HL-60 (cell line): ENCODE measurements around the gene MYO5B.

Experiments used
- DNase-seq, 2 experiments: peaks; one replicate each; pipeline ENCODE4 v3.0.0-alpha.2; 2010 to 2020; ENCODE audit warnings: low read depth in 1 of 2, low spot score in 1 of 2
- H3K27ac ChIP-seq: fragments of 250-450 bp; sonication (Bioruptor Pico); replicated peaks from 2 replicates; pipeline ENCODE4 v1.5.1; 2020; ENCODE audit warnings: mild to moderate bottlenecking, moderate library complexity
- H3K27me3 ChIP-seq: fragments of 250-450 bp; sonication (Bioruptor Pico); 2 replicates; pipeline ENCODE4 v1.5.1; 2021; ENCODE audit warnings: mild to moderate bottlenecking, moderate library complexity; ENCODE audit not compliant: insufficient read depth, poor library complexity, severe bottlenecking
- H3K4me3 ChIP-seq: replicated peaks from 2 replicates; pipeline ENCODE4 v1.5.1; 2011; ENCODE audit warnings: mild to moderate bottlenecking, control low read depth, low read length; ENCODE audit not compliant: insufficient read depth
- GABPA ChIP-seq: IDR thresholded peaks from 2 replicates; pipeline ENCODE4 v1.6.1; 2012; ENCODE audit warnings: low read depth
- POLR2AphosphoS5 ChIP-seq: IDR thresholded peaks from 2 replicates; pipeline ENCODE4 v1.6.1; 2012; ENCODE audit warnings: low read depth
- REST ChIP-seq: IDR thresholded peaks from 2 replicates; pipeline ENCODE4 v1.6.1; 2012; ENCODE audit warnings: low read depth; ENCODE audit not compliant: insufficient replicate concordance
- SPI1 ChIP-seq: IDR thresholded peaks from 2 replicates; pipeline ENCODE4 v1.6.1; 2012; ENCODE audit warnings: low read depth, mild to moderate bottlenecking, borderline replicate concordance
- TF ChIP-seq, protein P1 (sequence below): IDR thresholded peaks from one replicate; pipeline ENCODE4 v1.5.1; 2011; ENCODE audit warnings: low read length, control low read depth, inconsistent platforms; ENCODE audit not compliant: insufficient read depth

Gene MYO5B

GRCh38 chr18:49844903-49845302 lies 350.0 kb downstream of the MYO5B start:
- TF ChIP-seq SPI1: no peak
- TF ChIP-seq, protein P1, sequence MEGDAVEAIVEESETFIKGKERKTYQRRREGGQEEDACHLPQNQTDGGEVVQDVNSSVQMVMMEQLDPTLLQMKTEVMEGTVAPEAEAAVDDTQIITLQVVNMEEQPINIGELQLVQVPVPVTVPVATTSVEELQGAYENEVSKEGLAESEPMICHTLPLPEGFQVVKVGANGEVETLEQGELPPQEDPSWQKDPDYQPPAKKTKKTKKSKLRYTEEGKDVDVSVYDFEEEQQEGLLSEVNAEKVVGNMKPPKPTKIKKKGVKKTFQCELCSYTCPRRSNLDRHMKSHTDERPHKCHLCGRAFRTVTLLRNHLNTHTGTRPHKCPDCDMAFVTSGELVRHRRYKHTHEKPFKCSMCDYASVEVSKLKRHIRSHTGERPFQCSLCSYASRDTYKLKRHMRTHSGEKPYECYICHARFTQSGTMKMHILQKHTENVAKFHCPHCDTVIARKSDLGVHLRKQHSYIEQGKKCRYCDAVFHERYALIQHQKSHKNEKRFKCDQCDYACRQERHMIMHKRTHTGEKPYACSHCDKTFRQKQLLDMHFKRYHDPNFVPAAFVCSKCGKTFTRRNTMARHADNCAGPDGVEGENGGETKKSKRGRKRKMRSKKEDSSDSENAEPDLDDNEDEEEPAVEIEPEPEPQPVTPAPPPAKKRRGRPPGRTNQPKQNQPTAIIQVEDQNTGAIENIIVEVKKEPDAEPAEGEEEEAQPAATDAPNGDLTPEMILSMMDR: no peak
- TF ChIP-seq REST: no peak
- no peak for TF ChIP-seq GABPA
- TF ChIP-seq POLR2AphosphoS5: no peak
- Histone ChIP-seq H3K4me3 (no peak overlapping the region), H3K27ac (no peak overlapping the region), H3K27me3 (peaks cover 5% of the 10 kb centered on the region)
- no peak for DNase-seq

GRCh38 chr18:49843778-49844625 lies 350.9 kb downstream of the MYO5B start:
- Histone ChIP-seq H3K27ac (no peak overlapping the region), H3K4me3 (no peak overlapping the region), H3K27me3 (peaks cover 5% of the 10 kb centered on the region)
- TF ChIP-seq POLR2AphosphoS5 (no peak), REST (no peak), SPI1 (no peak), GABPA (no peak)
- no peak for DNase-seq

- no peak for TF ChIP-seq REST
- no peak for TF ChIP-seq SPI1
- TF ChIP-seq POLR2AphosphoS5: no peak
- Histone ChIP-seq H3K4me3 (no peak overlapping the region), H3K27me3 (no peaks in the 10 kb centered on the region), H3K27ac (no peak overlapping the region)
- DNase-seq: no peak
These were observed 351.8 kb downstream of the MYO5B start for GRCh38 chr18:49843131-49843530.

- DNase-seq: no peak
- Histone ChIP-seq H3K27ac (no peak overlapping the region), H3K27me3 (no peaks in the 10 kb centered on the region), H3K4me3 (no peak overlapping the region)
- TF ChIP-seq POLR2AphosphoS5 (no peak), REST (no peak), GABPA (no peak), SPI1 (no peak)
- TF ChIP-seq, protein P1: no peak
These were observed 352.3 kb downstream of the MYO5B start for GRCh38 chr18:49842656-49843055.
